KOPT-K1 (cell line): ENCODE results near the gene SUGP1.
"Not testable (repeated sequence)": the region's sequence is repeated elsewhere in the genome, so short reads cannot be mapped to it uniquely, and the experiment has no call there.

Experiments used
- H3K27ac ChIP-seq: fragments of 200-600 bp; sonication (generic); 2 replicates; pipeline ENCODE4 v1.5.1; 2016; ENCODE audit warnings: antibody characterized with exemption, mild to moderate bottlenecking, low read depth, low read length; ENCODE audit not compliant: poor library complexity, severe bottlenecking
- H3K36me3 ChIP-seq: fragments of 200-600 bp; sonication (generic); 2 replicates; pipeline ENCODE4 v1.5.1; 2017; ENCODE audit warnings: antibody characterized with exemption, mild to moderate bottlenecking, low read length, moderate library complexity; ENCODE audit not compliant: insufficient read depth
- H3K9me3 ChIP-seq: fragments of 200-600 bp; sonication (generic); 2 replicates; pipeline ENCODE4 v1.5.1; 2017; ENCODE audit warnings: antibody characterized with exemption, low read length, mild to moderate bottlenecking; ENCODE audit not compliant: insufficient read depth, poor library complexity, severe bottlenecking

Gene SUGP1

GRCh38 chr19:19320361-19321140 is at the start of gene SUGP1, which contains the start of gene MAU2:
Gene SUGP1, minus strand, starts transcription at chr19:19320509. Its CDS starts 13 bp downstream, at chr19:19320496.
Gene MAU2, plus strand, starts transcription at chr19:19320829. Its CDS starts 31 bp downstream, at chr19:19320860.
- H3K27ac ChIP-seq = peak within 1 kb of the TSS; percentile 87
- no peaks in the 10 kb centered on the region for H3K9me3 ChIP-seq
- peaks cover 36% of the 10 kb centered on the region for H3K36me3 ChIP-seq

GRCh38 chr19:19368087-19368486 is 47.8 kb upstream of the SUGP1 start:
- Histone ChIP-seq H3K27ac (no peak overlapping the region), H3K36me3 (no peaks in the 10 kb centered on the region)

GRCh38 chr19:19366434-19367396 is 46.4 kb upstream of the SUGP1 start:
- peak overlapping the region; percentile 5 for H3K27ac ChIP-seq
- H3K36me3 ChIP-seq = no peaks in the 10 kb centered on the region
- H3K9me3 ChIP-seq = no peaks in the 10 kb centered on the region

More at GRCh38 chr19:19368087-19368486, 47.8 kb upstream of the SUGP1 start:
- H3K9me3 ChIP-seq = no peaks in the 10 kb centered on the region

- Histone ChIP-seq H3K9me3 (no peaks in the 10 kb centered on the region), H3K36me3 (peaks cover 9% of the 10 kb centered on the region; the same call in 1 of the 2 replicates), H3K27ac (no peak overlapping the region)
Measured at GRCh38 chr19:19362075-19362474, 41.8 kb upstream of the SUGP1 start.

- Histone ChIP-seq H3K27ac (no peak overlapping the region), H3K9me3 (no peaks in the 10 kb centered on the region), H3K36me3 (peaks cover 18% of the 10 kb centered on the region; the same call in 1 of the 2 replicates)
Measured at GRCh38 chr19:19361075-19361594, 40.8 kb upstream of the SUGP1 start.

GRCh38 chr19:19356901-19357566 is 36.7 kb upstream of the SUGP1 start:
- H3K27ac ChIP-seq = no peak overlapping the region

GRCh38 chr19:19356500-19356899 is 36.2 kb upstream of the SUGP1 start:
- peaks cover 65% of the 10 kb centered on the region for H3K36me3 ChIP-seq
- H3K9me3 ChIP-seq = no peaks in the 10 kb centered on the region
- no peak overlapping the region for H3K27ac ChIP-seq

More at GRCh38 chr19:19356901-19357566, 36.7 kb upstream of the SUGP1 start:
- Histone ChIP-seq H3K9me3 (no peaks in the 10 kb centered on the region), H3K36me3 (peaks cover 59% of the 10 kb centered on the region)

GRCh38 chr19:19355606-19356139 is 35.4 kb upstream of the SUGP1 start:
- H3K36me3 ChIP-seq = peaks cover 73% of the 10 kb centered on the region
- no peak overlapping the region for H3K27ac ChIP-seq
- H3K9me3 ChIP-seq = no peaks in the 10 kb centered on the region

GRCh38 chr19:19354932-19355331 is 34.6 kb upstream of the SUGP1 start:
- Histone ChIP-seq H3K36me3 (peaks cover 80% of the 10 kb centered on the region), H3K27ac (no peak overlapping the region), H3K9me3 (no peaks in the 10 kb centered on the region)

GRCh38 chr19:19354007-19354406 is 33.7 kb upstream of the SUGP1 start:
- Histone ChIP-seq H3K36me3 (peaks cover 89% of the 10 kb centered on the region), H3K9me3 (no peaks in the 10 kb centered on the region), H3K27ac (no peak overlapping the region)

GRCh38 chr19:19352823-19353222 is 32.5 kb upstream of the SUGP1 start:
- Histone ChIP-seq H3K36me3 (peaks cover 100% of the 10 kb centered on the region), H3K9me3 (no peaks in the 10 kb centered on the region), H3K27ac (no peak overlapping the region)

GRCh38 chr19:19350756-19351155 is 30.4 kb upstream of the SUGP1 start:
- H3K27ac ChIP-seq = not testable (repeated sequence)
- peaks cover 100% of the 10 kb centered on the region for H3K36me3 ChIP-seq

GRCh38 chr19:19349365-19349764 is 29.1 kb upstream of the SUGP1 start:
- Histone ChIP-seq H3K9me3 (no peaks in the 10 kb centered on the region), H3K36me3 (peaks cover 100% of the 10 kb centered on the region)

More at GRCh38 chr19:19350756-19351155, 30.4 kb upstream of the SUGP1 start:
- not testable (repeated sequence) for H3K9me3 ChIP-seq

GRCh38 chr19:19348266-19348665 is 28.0 kb upstream of the SUGP1 start:
- no peaks in the 10 kb centered on the region for H3K9me3 ChIP-seq
- no peak overlapping the region for H3K27ac ChIP-seq
- peaks cover 100% of the 10 kb centered on the region for H3K36me3 ChIP-seq

More at GRCh38 chr19:19349365-19349764, 29.1 kb upstream of the SUGP1 start:
- H3K27ac ChIP-seq = no peak overlapping the region
